Measurements from ENCODE around the gene PAF1. TPM values are rescaled to one million over a fixed set of nuclear protein-coding genes. Genes with fewer than 3 reads are reported as not detected.
A peak's percentile ranks its signal among the peaks of the same experiment; 100 is the strongest.

PAF1 gene
- total RNA-seq, 1 experiment from 2014 or later: 38.0 TPM

DNA sequence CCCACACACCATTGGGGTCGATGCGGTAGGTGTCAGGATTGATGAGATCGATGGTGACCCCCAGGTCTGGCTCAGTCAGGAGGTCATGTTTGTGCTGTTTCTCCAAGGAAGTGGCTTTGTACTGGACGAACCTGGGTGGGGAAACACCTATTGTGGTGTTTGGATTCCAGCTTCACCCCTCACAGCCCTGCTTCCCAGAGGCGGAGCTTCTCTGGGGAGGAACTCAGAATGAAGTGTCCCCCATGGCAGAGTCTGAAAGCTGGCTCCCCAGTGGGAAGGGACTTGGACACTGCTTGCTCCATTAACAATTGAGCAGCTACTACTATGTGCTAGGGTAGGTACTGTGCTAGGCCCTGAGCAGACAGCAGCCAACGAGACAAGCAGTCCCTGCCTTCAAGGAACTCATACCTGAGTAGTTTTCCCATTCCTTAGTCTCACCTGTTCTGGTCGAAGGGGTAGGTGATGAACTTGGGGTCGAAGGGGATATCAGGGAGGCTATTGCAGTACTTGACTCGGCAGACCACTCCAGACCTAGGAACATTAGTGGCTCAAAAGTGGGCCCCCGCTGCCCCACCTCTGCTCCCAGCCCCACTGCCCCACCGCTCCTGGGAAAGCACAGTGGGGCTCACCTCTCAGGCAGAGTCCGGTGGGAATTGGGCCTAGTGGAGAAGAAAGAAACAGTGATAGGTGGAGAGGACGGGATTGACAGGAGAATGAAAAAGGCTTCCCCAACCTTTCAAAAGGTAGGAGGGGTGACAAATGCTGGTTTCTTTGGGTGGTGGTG lies 1.1 kb downstream of the PAF1 start:
- Histone ChIP-seq H2AFZ (ENCODE audit: low read length) (no peak overlapping the region), H4K20me1 (ENCODE audit: control insufficient read depth, insufficient read depth, insufficient read length) (no peaks in the 10 kb centered on the region), H3K23me2 (ENCODE audit: insufficient read length, low read depth, low read length, poor library complexity, severe bottlenecking) (no peaks in the 10 kb centered on the region), H3K4ac (ENCODE audit: low read depth, low read length) (no peak overlapping the region), H3K4me1 (ENCODE audit: insufficient read depth, low read length) (no peaks in the 10 kb centered on the region), H4K5ac (ENCODE audit: insufficient read length, low read depth, low read length) (no peak overlapping the region), H3K27ac (ENCODE audit: insufficient read length, low read depth, low read length) (peak overlapping the region; percentile 86), H4K8ac (replicated peaks; ENCODE audit: insufficient read length, low read depth, low read length) (no peak overlapping the region), H3K14ac (ENCODE audit: insufficient read depth, low read length) (no peak overlapping the region; the same call in 1 of the 2 replicates), H3K9me3 (ENCODE audit: control insufficient read depth, low read depth, low read length) (no peaks in the 10 kb centered on the region), H2AK5ac (ENCODE audit: insufficient read length, low read length) (no peak overlapping the region), H3K9ac (ENCODE audit: extremely low read depth, insufficient read length, low read length) (peak overlapping the region; percentile 79), H3K79me1 (ENCODE audit: insufficient read depth, low read depth, low read length, poor library complexity, severe bottlenecking) (no peaks in the 10 kb centered on the region), H2BK120ac (ENCODE audit: low read depth, low read length, poor library complexity, severe bottlenecking) (no peak overlapping the region), H3K23ac (ENCODE audit: insufficient read length, low read depth, low read length) (no peak overlapping the region), H3K56ac (ENCODE audit: insufficient read length, low read depth, low read length) (no peak overlapping the region), H4K91ac (ENCODE audit: insufficient read length, low read depth, low read length) (no peak overlapping the region), H3K18ac (ENCODE audit: insufficient read length, low read depth, low read length) (no peak overlapping the region), H3T11ph (ENCODE audit: low read length) (no peak overlapping the region), H3K79me2 (ENCODE audit: insufficient read depth, low read length) (no peaks in the 10 kb centered on the region), H3K4me2 (ENCODE audit: insufficient read depth, insufficient read length, low read length) (peak overlapping the region; percentile 71), H2BK5ac (ENCODE audit: insufficient read length, low read length) (no peak overlapping the region), H2BK15ac (ENCODE audit: low read depth, low read length) (no peak overlapping the region), H2BK12ac (ENCODE audit: insufficient read length, low read depth, low read length) (peak overlapping the region; percentile 8), H2BK20ac (ENCODE audit: low read depth, low read length, poor library complexity, severe bottlenecking) (no peak overlapping the region), H3K27me3 (ENCODE audit: insufficient read depth, low read length) (no peaks in the 10 kb centered on the region)
- H3K36me3 Mint-ChIP-seq (ENCODE audit: insufficient read depth in 1 of 3, low read depth in 3 of 3): peaks cover 41 to 64% (median 61%) of the 10 kb centered on the region in 3 experiments
- peak overlapping the region; percentile 99 to 100 (median 99); a peak in 6 of 7 replicates for H3K27ac Mint-ChIP-seq
- no CpG with 5 or more reads among the region's 13 CpGs for WGBS (ENCODE audit: extremely low coverage, insufficient read length, low lambda C conversion rate)
- H3K27me3 Mint-ChIP-seq (ENCODE audit: low read depth): no peaks in the 10 kb centered on the region
- TF ChIP-seq, protein P1, sequence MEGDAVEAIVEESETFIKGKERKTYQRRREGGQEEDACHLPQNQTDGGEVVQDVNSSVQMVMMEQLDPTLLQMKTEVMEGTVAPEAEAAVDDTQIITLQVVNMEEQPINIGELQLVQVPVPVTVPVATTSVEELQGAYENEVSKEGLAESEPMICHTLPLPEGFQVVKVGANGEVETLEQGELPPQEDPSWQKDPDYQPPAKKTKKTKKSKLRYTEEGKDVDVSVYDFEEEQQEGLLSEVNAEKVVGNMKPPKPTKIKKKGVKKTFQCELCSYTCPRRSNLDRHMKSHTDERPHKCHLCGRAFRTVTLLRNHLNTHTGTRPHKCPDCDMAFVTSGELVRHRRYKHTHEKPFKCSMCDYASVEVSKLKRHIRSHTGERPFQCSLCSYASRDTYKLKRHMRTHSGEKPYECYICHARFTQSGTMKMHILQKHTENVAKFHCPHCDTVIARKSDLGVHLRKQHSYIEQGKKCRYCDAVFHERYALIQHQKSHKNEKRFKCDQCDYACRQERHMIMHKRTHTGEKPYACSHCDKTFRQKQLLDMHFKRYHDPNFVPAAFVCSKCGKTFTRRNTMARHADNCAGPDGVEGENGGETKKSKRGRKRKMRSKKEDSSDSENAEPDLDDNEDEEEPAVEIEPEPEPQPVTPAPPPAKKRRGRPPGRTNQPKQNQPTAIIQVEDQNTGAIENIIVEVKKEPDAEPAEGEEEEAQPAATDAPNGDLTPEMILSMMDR (conservative IDR thresholded peaks at IDR 0.05): no peak
- no peak for DNase-seq
- no peaks in the 10 kb centered on the region for H3K9me3 Mint-ChIP-seq
- H3K4me3 Mint-ChIP-seq: peak overlapping the region; percentile 95 to 98
- H3K4me1 Mint-ChIP-seq: peaks cover 13 to 18% of the 10 kb centered on the region in 2 experiments
